ENCODE results near the gene ARHGEF6.
"Not testable (repeated sequence)": the region's sequence is repeated elsewhere in the genome, so short reads cannot be mapped to it uniquely, and the experiment has no call there.

The ARHGEF6 gene

GRCh38 chrX:136780763-136781162 lies at the start of gene ARHGEF6:
ARHGEF6 (minus strand) TSS chrX:136780932; CDS start chrX:136780882, 50 bp downstream.
- peak in 3 of 6 experiments; percentile 20 to 38 (median 35) for DNase-seq

- DNase-seq, result no peak
Observed at GRCh38 chrX:136829413-136829812, 48.7 kb upstream of the ARHGEF6 start.

- DNase-seq, result no peak
Observed at GRCh38 chrX:136828830-136829229, 48.1 kb upstream of the ARHGEF6 start.

GRCh38 chrX:136827026-136827425 lies 46.3 kb upstream of the ARHGEF6 start:
- no peak for DNase-seq

GRCh38 chrX:136825771-136826170 lies 45.0 kb upstream of the ARHGEF6 start:
- no peak for DNase-seq

GRCh38 chrX:136823175-136823574 lies 42.4 kb upstream of the ARHGEF6 start:
- no peak for DNase-seq

- no peak for DNase-seq
Observed at GRCh38 chrX:136822337-136823095, 41.8 kb upstream of the ARHGEF6 start.

- not testable (repeated sequence) for DNase-seq
Observed at GRCh38 chrX:136819756-136820155, 39.0 kb upstream of the ARHGEF6 start.

GRCh38 chrX:136819031-136819703 lies 38.4 kb upstream of the ARHGEF6 start:
- no peak for DNase-seq

- DNase-seq, result no peak
Observed at GRCh38 chrX:136816975-136817374, 36.2 kb upstream of the ARHGEF6 start.

- DNase-seq, result no peak
Observed at GRCh38 chrX:136814847-136815750, 34.4 kb upstream of the ARHGEF6 start.

- no peak for DNase-seq
Observed at GRCh38 chrX:136812286-136812685, 31.6 kb upstream of the ARHGEF6 start.

- no peak for DNase-seq
Observed at GRCh38 chrX:136810493-136810892, 29.8 kb upstream of the ARHGEF6 start.

GRCh38 chrX:136806891-136807410 lies 26.2 kb upstream of the ARHGEF6 start:
- no peak for DNase-seq

- no peak for DNase-seq
Observed at GRCh38 chrX:136802515-136802914, 21.8 kb upstream of the ARHGEF6 start.

GRCh38 chrX:136797787-136798186 lies 17.1 kb upstream of the ARHGEF6 start:
- no peak for DNase-seq

- not testable (repeated sequence) for DNase-seq
Observed at GRCh38 chrX:136795132-136795531, 14.4 kb upstream of the ARHGEF6 start.

- not testable (repeated sequence) for DNase-seq
Observed at GRCh38 chrX:136794660-136795059, 13.9 kb upstream of the ARHGEF6 start.

- no peak for DNase-seq
Observed at GRCh38 chrX:136794080-136794479, 13.3 kb upstream of the ARHGEF6 start.

GRCh38 chrX:136789856-136790255 lies 9.1 kb upstream of the ARHGEF6 start:
- DNase-seq, result no peak

GRCh38 chrX:136784231-136784630 lies 3.5 kb upstream of the ARHGEF6 start:
- no peak for DNase-seq

- DNase-seq, result no peak
Observed at GRCh38 chrX:136783159-136783558, 2.4 kb upstream of the ARHGEF6 start.
